Neural progenitor cell (in vitro differentiated cells): Measurements from ENCODE around the gene PLCZ1. TPM values are rescaled to one million over a fixed set of nuclear protein-coding genes. Genes with fewer than 3 reads are reported as not detected.

Experiments used
- DNase-seq: peaks from one replicate; pipeline ENCODE4 v3.0.0-alpha.2; 2016; ENCODE audit warnings: low spot score
- H2AFZ ChIP-seq: fragments of 200-600 bp; sonication (generic); replicated peaks from 2 replicates; pipeline ENCODE4 v1.6.1; 2016; ENCODE audit warnings: antibody characterized with exemption
- H3F3A ChIP-seq: fragments of 200-600 bp; sonication (generic); 2 replicates; pipeline ENCODE4 v1.6.1; 2016; ENCODE audit warnings: antibody characterized with exemption, low read depth
- H3K27ac ChIP-seq: fragments of 200-600 bp; sonication (generic); 2 replicates; pipeline ENCODE4 v1.5.1; 2016; ENCODE audit warnings: mild to moderate bottlenecking
- H3K27me3 ChIP-seq: fragments of 200-600 bp; sonication (generic); 2 replicates; pipeline ENCODE4 v1.6.1; 2016; ENCODE audit warnings: mild to moderate bottlenecking, moderate library complexity
- H3K36me3 ChIP-seq: fragments of 200-600 bp; sonication (generic); 2 replicates; pipeline ENCODE4 v1.5.1; 2016
- H3K4me1 ChIP-seq: fragments of 200-600 bp; sonication (generic); 2 replicates; pipeline ENCODE4 v1.6.1; 2016; ENCODE audit warnings: mixed run types
- H3K4me2 ChIP-seq: fragments of 200-600 bp; sonication (generic); 2 replicates; pipeline ENCODE4 v1.6.1; 2016
- H3K4me3 ChIP-seq: fragments of 200-600 bp; sonication (generic); 2 replicates; pipeline ENCODE4 v1.5.1; 2016
- H3K79me2 ChIP-seq: fragments of 200-600 bp; sonication (generic); 2 replicates; pipeline ENCODE4 v1.6.1; 2016; ENCODE audit warnings: low read depth
- H3K9ac ChIP-seq: fragments of 200-600 bp; sonication (generic); 2 replicates; pipeline ENCODE4 v1.6.1; 2016
- H3K9me3 ChIP-seq: fragments of 200-600 bp; sonication (generic); 2 replicates; pipeline ENCODE4 v1.5.1; 2016; ENCODE audit warnings: low read depth
- H4K20me1 ChIP-seq: fragments of 200-600 bp; sonication (generic); 2 replicates; pipeline ENCODE4 v1.6.1; 2016; ENCODE audit warnings: low read depth
- H3K27ac Mint-ChIP-seq: 3 replicates; pipeline ENCODE4 v1.8.0; 2021; ENCODE audit warnings: mixed read lengths
- H3K27me3 Mint-ChIP-seq: 2 replicates; pipeline ENCODE4 v1.8.0; 2022; ENCODE audit warnings: low read depth, mild to moderate bottlenecking, inconsistent platforms, moderate library complexity, mixed read lengths; ENCODE audit not compliant: insufficient read depth
- H3K36me3 Mint-ChIP-seq: 3 replicates; pipeline ENCODE4 v1.8.0; 2021; ENCODE audit warnings: mixed read lengths
- H3K4me1 Mint-ChIP-seq: 3 replicates; pipeline ENCODE4 v1.8.0; 2021; ENCODE audit warnings: mixed read lengths
- H3K4me3 Mint-ChIP-seq: 3 replicates; pipeline ENCODE4 v1.8.0; 2021; ENCODE audit warnings: mild to moderate bottlenecking, moderate library complexity, mixed read lengths
- H3K9me3 Mint-ChIP-seq: 3 replicates; pipeline ENCODE4 v1.8.0; 2020; ENCODE audit warnings: mixed read lengths
- CTCF ChIP-seq: fragments of 200-600 bp; sonication (generic); IDR thresholded peaks from 2 replicates; pipeline ENCODE4 v1.5.1; 2017; ENCODE audit warnings: antibody characterized with exemption, mild to moderate bottlenecking
- EZH2 ChIP-seq: fragments of 200-600 bp; sonication (generic); IDR thresholded peaks from 2 replicates; pipeline ENCODE4 v1.6.1; 2017; ENCODE audit warnings: antibody characterized with exemption, mild to moderate bottlenecking, moderate library complexity
- EZH2phosphoT487 ChIP-seq: fragments of 200-600 bp; sonication (generic); IDR thresholded peaks from 2 replicates; pipeline ENCODE4 v1.6.1; 2017; ENCODE audit warnings: antibody characterized with exemption
- total RNA-seq: library from RNA; depleted of rRNA; stranded (reverse); fragments of >200 nt; gene quantifications from 2 replicates; pipeline ENCODE4 v1.2.3, GENCODE V29; 2015; ENCODE audit warnings: low replicate concordance

Gene PLCZ1
- total RNA-seq, 1 donor from 2014 or later: not detected

GRCh38 chr12:18653465-18653864 is 84.3 kb downstream of the PLCZ1 start:
- H3K27me3 Mint-ChIP-seq: peaks cover 5% of the 10 kb centered on the region
- H3K36me3 Mint-ChIP-seq: peaks cover 2% of the 10 kb centered on the region
- no peak for TF ChIP-seq EZH2
- no peak for TF ChIP-seq EZH2phosphoT487
- no peak for TF ChIP-seq CTCF
- Histone ChIP-seq H4K20me1 (no peaks in the 10 kb centered on the region), H3K9me3 (no peaks in the 10 kb centered on the region), H3K9ac (no peak overlapping the region), H2AFZ (peak overlapping the region; percentile 12), H3K4me3 (no peak overlapping the region), H3F3A (peaks cover 3% of the 10 kb centered on the region), H3K4me2 (no peak overlapping the region), H3K27me3 (no peaks in the 10 kb centered on the region), H3K27ac (no peak overlapping the region), H3K4me1 (peaks cover 16% of the 10 kb centered on the region), H3K79me2 (no peaks in the 10 kb centered on the region), H3K36me3 (no peaks in the 10 kb centered on the region)
- DNase-seq: no peak
- no peak overlapping the region for H3K27ac Mint-ChIP-seq
- no peak overlapping the region for H3K4me3 Mint-ChIP-seq
- peaks cover 18% of the 10 kb centered on the region for H3K9me3 Mint-ChIP-seq
- H3K4me1 Mint-ChIP-seq: peaks cover 2% of the 10 kb centered on the region

GRCh38 chr12:18652596-18652995 is 85.2 kb downstream of the PLCZ1 start:
- H3K4me2 ChIP-seq: no peak overlapping the region
- H3K36me3 ChIP-seq: no peaks in the 10 kb centered on the region
- no peak overlapping the region for H3K9ac ChIP-seq
- H3K27me3 Mint-ChIP-seq: peaks cover 5% of the 10 kb centered on the region
- H3K27me3 ChIP-seq: no peaks in the 10 kb centered on the region
- peaks cover 2% of the 10 kb centered on the region for H3K36me3 Mint-ChIP-seq
- no peak for DNase-seq
- H2AFZ ChIP-seq: no peak overlapping the region
- peaks cover 7% of the 10 kb centered on the region for H3K4me1 ChIP-seq
- peaks cover 12% of the 10 kb centered on the region for H3K9me3 Mint-ChIP-seq
- no peaks in the 10 kb centered on the region for H3K9me3 ChIP-seq
- no peak overlapping the region for H3K4me3 ChIP-seq
- no peaks in the 10 kb centered on the region for H4K20me1 ChIP-seq
- TF ChIP-seq EZH2phosphoT487 (no peak), CTCF (no peak), EZH2 (no peak)
- no peaks in the 10 kb centered on the region for H3K79me2 ChIP-seq
- no peak overlapping the region for H3K4me3 Mint-ChIP-seq
- no peak overlapping the region for H3K27ac ChIP-seq
- no peaks in the 10 kb centered on the region for H3F3A ChIP-seq
- H3K27ac Mint-ChIP-seq: no peak overlapping the region
- H3K4me1 Mint-ChIP-seq: peaks cover 4% of the 10 kb centered on the region

- H3K27ac Mint-ChIP-seq: no peak overlapping the region
- Histone ChIP-seq H3K27ac (no peak overlapping the region), H3K4me1 (no peaks in the 10 kb centered on the region), H3K4me3 (no peak overlapping the region), H3K9ac (no peak overlapping the region), H4K20me1 (no peaks in the 10 kb centered on the region), H2AFZ (no peak overlapping the region), H3K27me3 (no peaks in the 10 kb centered on the region), H3F3A (no peaks in the 10 kb centered on the region), H3K79me2 (no peaks in the 10 kb centered on the region), H3K9me3 (no peaks in the 10 kb centered on the region), H3K36me3 (no peaks in the 10 kb centered on the region), H3K4me2 (no peak overlapping the region)
- H3K36me3 Mint-ChIP-seq: peaks cover under 1% of the 10 kb centered on the region
- H3K4me3 Mint-ChIP-seq: no peak overlapping the region
- H3K27me3 Mint-ChIP-seq: peaks cover 4% of the 10 kb centered on the region
- peaks cover 6% of the 10 kb centered on the region for H3K4me1 Mint-ChIP-seq
- no peak for DNase-seq
- peaks cover 5% of the 10 kb centered on the region for H3K9me3 Mint-ChIP-seq
- no peak for TF ChIP-seq CTCF
- no peak for TF ChIP-seq EZH2phosphoT487
- TF ChIP-seq EZH2: no peak
Observed at GRCh38 chr12:18651525-18651924, 86.3 kb downstream of the PLCZ1 start.
